ENCODE measurements around the gene SHB. TPM values are rescaled to one million over a fixed set of nuclear protein-coding genes. Genes with fewer than 3 reads are reported as not detected.

SHB gene
- total RNA-seq, 1 donor from 2014 or later: 14.2 TPM

DNA sequence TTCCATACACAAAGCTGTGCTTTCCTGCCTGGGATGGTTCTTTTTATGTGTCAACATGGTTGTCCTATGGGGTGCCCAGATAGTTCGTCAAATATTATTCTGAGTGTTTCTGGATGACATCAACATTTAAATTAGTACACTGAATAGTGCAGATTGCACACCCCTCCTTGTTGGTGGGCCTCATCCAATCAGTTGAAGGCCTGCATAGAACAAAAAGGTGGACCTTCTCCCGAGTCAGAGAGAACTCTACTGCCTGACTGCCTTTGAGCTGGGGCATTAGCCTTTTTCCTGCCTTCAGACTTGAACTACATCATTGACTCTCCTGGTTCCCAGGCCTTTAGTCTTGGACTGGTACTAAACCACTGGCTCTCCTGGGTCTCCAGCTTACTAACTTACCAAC lies 80.4 kb downstream of the SHB start:
- DNase-seq: no peak

DNA sequence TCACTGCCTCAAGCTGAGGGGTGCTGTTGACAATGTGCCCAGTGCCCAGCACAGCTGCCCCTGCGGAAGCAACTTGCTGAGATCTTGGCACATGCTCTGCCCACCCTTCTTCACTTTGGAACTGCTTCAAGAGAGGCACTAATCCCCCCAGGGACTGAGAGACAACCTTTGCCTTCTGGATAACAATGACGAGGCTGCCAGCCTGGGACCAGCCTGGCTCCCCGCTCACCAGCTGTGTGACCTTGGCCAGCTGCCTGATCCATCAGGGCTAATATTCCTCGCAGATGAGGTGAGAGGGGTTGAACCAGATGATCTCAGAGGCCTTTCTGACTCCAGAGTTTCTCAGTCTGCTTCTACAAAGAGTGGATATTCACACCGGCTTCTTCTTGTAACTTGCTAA lies 81.0 kb downstream of the SHB start:
- no peak for DNase-seq

GRCh38 chr9:37987467-37987981 lies 81.5 kb downstream of the SHB start:
- DNase-seq: no peak

- DNase-seq: peak; percentile 29
Measured at GRCh38 chr9:37986771-37987258, 82.2 kb downstream of the SHB start.

- no peak for DNase-seq
Measured at GRCh38 chr9:37986001-37986400, 83.0 kb downstream of the SHB start.

DNA sequence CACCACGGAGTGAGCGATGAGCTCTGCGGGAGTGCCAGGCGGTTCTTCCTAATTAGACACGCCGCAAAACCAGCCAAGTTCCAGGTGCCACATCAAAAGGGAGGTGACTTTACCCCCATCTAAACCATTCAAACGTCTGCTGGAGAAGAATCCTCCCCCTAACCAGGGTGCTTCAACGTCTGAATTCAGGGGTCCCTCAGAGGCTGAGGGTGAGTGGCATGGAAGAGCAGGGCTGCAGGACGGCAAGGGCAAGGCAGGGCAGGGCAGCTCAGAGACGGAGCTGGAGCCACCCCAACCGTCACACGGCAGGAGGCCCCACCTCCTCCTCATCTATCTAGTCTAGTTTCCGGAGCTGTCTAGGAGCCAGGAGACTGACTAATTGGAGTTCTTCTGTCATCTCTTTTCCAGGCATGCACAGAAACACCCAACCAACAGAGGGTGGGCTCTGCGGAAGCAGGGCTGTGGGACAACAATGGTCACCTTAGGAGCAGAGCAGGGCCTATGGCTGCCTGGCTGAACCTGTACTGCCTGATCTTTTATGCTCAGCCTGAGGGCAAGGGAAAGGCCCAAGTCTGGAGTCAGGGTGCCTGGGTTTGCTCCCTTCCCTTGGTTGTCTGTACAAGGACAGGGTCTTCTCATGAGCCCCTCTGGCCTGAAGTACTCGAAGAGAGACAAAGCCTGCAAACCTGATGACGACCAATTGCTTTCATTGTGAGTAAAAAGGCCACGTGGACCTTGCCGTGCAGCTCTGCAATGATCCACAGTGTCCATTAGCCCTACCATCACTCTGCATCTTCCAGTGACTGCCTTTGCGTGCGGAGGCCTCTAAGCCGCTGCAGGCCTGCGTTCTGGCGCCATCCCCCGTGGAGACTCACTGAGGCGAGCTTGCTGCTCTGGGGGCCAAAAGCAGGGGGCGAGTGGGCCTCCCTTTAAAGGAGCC lies 84.1 kb downstream of the SHB start:
- no peak for DNase-seq

- DNase-seq: no peak
Measured at GRCh38 chr9:37984278-37984671, 84.8 kb downstream of the SHB start.

DNA sequence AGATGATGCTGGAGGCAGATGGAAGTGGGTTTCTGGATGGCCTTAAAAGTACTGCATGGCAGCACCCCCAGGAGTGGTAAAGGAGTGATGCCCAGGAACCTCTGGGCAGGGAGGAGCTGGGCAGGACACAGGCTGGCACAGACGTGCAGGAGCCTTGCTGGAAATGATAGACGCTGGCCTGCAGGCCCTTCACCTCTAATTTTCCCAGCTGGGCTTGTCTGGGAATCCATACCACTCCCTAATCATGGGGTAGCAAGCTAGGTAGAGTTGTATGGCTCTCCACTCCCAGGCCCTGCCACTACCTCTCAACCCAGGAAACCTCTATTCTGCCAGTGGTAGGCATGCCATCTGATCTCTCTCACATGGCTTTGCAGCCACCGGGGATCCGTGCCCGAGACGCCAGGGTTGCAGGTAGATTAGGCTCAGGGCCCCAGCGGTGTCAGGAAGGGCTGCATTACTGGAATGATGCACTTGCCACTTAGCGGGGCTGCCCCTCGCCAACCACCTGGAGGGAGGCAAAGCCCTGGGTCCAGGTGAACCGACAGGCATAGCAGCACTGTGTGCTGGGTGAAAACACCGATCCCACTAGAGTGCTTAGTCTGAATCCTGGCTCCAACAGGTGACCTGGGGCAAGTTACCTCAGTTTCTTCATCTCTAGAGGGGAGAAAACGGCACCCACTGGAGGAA lies 85.5 kb downstream of the SHB start:
- DNase-seq: no peak

- no peak for DNase-seq
Measured at GRCh38 chr9:37979844-37980243, 89.2 kb downstream of the SHB start.

DNA sequence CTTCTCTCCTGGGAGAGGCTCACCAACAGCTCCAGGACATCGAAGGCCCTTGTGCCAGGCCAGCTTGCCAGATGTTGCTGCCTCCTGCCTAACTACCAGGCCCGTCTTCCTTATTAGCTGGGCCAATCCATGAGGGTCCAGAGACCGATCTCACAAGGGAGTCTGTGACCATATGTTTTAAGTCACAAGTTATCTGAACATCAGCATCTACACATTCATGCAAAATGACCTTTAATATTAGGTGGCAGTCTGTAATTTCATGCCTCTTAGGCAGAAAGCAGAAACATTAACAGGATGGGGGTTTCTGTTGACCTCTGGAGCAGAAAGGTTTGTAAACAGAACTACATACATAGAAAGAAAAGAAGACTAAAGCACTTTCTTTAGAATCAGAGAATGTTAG lies 90.0 kb downstream of the SHB start:
- no peak for DNase-seq

- no peak for DNase-seq
Measured at GRCh38 chr9:37978481-37978864, 90.6 kb downstream of the SHB start.

DNA sequence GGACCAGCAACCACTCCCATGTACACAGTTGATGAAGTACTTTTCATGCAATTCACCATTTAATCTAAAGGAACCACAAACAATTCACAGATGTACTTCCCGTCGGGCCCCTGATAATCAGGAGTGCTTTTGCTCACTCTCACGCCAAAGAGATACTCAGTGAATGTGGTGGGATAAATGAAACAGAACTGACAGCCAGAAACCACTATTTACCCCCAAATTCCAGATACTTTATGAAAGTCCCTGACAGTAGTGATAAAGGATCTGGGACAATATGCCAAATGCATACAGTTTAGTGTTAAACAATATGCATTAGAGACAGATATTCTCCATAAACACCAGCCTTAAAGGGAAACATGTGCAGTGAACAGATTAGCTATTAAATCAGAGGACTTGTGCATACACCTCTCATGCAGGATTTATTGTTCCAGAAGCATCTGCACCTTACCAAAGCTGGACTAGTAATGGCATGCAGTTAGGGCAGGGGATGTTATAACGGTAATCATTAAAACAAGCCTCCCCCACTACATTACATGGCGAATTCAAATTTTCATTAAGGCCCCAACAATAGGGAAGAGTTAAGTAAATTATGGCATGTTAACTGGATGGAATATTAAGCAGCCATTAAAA lies 91.1 kb downstream of the SHB start:
- DNase-seq: no peak

DNA sequence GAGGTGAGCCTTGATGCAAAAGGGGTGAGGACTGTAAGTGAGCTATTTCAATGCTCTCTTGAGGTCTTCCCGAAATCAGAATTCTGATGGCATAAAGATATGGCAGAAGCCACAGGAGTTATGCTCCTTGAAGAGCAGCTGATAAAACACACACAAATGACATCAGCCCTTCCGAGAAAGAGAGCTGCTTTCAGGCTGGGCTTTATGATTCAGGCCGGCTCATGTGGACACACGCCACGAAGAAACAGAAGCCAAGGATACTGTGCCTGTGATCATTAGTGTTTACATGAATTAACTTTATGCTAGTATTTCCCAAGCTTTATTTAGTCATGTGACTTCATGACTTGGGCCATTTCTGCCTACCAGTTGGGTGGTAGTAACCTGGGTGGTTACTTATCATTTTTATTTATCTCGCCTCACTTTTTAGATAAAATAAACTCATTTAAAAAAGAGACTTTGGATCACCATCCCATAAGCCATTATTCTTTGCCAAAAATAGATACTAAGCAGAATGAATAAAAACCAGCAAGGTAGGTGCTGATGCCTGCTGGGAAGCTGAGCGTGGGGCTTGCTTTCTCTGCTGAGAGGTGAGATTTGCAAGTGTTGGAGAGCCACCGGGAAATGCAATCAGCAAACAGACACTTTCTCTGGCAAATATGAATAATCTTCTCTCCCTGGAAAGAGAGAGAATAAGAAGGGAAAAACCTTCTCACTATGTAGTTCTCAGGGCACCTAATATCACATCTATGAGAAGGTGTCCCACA lies 92.1 kb downstream of the SHB start:
- DNase-seq: no peak

- DNase-seq: no peak
Measured at GRCh38 chr9:37975639-37976038, 93.4 kb downstream of the SHB start.

GRCh38 chr9:37974506-37975173 lies 94.4 kb downstream of the SHB start:
- no peak for DNase-seq

GRCh38 chr9:37972351-37972848 lies 96.6 kb downstream of the SHB start:
- no peak for DNase-seq

DNA sequence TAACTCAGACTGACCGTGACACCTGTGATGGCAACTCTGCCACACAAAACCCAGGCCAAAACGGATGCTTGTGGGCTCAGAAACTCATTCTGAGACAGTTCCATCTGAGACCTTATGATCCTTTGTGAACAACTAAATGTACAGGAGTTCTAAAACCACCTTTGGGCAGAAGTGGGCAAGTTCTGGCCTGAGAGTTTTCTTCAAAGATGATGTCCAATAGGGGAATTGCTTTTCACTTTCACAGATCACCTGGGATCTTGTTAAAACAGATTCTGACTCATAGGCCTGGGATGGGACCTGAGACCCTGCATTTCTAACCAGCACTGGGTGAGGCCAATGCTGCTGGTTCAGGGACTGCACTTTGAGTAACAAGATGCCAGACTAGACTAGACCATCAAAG lies 97.3 kb downstream of the SHB start:
- DNase-seq: no peak

GRCh38 chr9:37971108-37971459 lies 97.9 kb downstream of the SHB start:
- no peak for DNase-seq

GRCh38 chr9:37970301-37971107 lies 98.5 kb downstream of the SHB start:
- DNase-seq: no peak

DNA sequence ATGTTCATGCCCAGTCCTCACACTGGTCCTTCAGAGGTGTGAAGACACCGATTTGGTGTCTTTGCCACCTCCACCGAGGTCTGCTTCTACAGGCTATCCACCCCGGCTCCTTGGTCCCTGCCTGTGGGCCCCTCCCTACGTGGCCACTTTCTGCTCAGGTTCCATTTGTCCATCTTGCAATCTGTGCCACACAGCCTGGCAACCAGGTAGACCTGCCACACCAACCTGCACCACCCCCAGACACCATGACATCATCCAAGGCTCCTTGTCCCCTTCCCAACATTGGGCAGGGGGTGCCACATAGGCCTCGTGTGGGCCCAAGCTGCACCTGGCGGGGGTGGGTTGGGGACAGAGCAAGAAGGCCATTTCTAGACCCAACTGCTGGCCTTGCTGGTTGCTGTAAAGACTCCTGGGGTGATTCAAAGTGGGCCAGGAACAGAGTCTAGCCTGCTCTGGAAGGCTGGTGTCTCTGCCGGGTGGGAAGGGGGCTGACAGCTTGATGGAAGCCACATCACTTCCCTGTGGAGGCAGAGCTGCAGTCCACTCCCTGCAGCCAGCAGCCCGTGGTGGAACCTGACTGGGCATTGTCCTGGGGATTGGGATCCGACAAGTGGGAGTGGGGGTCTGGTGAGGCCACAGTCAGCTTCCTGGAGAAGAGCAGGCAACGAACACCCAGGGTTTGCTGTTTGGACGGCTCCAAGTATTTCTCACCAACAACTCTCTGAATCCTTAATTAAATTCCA lies 99.3 kb downstream of the SHB start:
- no peak for DNase-seq

All from occipital lobe (tissue), 2 donors.